ENCODE data around the gene STMN3. TPM values are rescaled to one million over a fixed set of nuclear protein-coding genes. Genes with fewer than 3 reads are reported as not detected.
"Not testable (repeated sequence)": the region's sequence is repeated elsewhere in the genome, so short reads cannot be mapped to it uniquely, and the experiment has no call there.

The STMN3 gene
- polyA plus RNA-seq, 12 donors = 8.8 to 48.5 (median 11.5) TPM; not detected in 1

DNA sequence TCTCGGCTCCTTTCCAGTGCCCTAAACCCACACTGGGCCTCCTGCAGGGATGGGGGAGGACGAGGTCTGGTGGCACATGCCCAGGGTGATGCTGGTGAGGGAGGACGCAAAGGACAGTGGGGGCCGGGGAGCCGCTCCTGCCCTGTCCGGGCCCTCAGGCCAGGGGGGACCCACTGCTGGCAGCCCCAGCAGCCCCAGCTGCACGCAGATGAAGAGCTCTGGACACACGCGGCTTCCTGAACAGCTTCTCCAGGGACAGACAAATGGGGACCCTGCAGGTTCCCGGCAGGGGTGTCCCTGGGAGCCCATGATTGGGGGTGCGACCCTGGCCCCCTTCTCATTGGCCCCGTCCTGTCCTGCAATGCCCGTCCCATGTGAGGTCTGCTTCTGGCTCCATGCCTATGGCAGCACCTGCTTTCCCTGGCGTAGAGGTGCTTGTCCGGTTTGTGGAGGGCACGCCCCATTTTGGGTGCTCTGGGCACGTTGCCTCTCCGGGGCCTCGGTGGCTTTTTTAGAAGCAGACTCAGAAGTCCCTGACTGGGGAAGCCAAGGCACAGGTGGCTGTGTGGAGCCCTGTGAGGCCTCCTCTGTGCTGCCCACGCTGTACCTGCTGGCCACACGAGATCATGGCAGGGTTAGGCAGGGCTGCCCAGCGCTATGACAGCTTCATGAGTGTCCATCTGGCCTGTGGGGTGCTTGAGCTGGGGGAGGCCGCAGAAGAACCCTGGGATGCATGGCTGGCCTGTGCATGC is 27.8 kb upstream of the STMN3 start:
- no peak for DNase-seq

DNA sequence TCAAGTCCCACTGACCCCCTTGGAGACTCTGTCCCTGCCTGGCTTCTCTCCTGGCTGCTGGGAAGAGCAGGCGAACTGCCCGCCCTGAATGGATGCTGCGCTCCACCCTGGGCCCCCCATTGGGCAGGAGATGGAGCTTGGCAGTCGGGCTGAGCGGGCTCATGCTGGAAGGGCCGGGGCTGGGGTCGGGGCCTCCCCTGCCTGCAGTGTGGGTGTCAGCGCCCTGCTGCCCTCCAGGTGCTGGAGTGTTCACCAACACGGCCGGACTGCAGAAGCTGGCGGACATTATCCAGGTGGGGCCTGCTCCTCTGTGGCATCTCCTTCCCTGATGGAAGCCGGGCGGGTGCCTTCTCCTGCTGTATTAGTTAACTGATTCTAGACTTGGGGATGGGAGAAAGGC is 27.2 kb upstream of the STMN3 start:
- DNase-seq = no peak

DNA sequence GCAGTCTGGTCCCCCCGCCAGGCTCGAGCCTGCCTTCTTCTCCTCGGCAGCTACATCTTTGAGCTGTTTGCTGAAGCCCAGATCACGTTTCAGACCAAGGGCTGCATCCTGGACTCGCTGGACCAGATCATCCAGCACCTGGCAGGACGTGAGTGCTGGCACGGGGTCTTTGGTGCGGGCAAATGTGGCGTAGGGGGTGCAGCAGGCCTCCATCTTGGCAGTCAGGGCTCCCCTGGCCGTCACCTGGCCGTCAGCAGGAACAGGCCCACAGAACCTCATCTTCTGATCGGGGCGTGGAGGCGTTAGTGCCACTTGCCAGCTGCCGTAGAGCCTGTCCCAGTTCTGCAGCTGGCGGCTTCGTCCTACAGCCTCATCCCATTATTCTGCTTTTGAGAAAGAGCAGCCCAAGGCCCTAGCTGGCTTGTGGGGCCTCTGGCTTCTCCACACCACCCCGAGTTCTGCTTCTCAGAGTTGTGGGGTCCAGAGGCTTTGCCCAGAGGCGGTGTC is 26.6 kb upstream of the STMN3 start:
- no peak for DNase-seq

DNA sequence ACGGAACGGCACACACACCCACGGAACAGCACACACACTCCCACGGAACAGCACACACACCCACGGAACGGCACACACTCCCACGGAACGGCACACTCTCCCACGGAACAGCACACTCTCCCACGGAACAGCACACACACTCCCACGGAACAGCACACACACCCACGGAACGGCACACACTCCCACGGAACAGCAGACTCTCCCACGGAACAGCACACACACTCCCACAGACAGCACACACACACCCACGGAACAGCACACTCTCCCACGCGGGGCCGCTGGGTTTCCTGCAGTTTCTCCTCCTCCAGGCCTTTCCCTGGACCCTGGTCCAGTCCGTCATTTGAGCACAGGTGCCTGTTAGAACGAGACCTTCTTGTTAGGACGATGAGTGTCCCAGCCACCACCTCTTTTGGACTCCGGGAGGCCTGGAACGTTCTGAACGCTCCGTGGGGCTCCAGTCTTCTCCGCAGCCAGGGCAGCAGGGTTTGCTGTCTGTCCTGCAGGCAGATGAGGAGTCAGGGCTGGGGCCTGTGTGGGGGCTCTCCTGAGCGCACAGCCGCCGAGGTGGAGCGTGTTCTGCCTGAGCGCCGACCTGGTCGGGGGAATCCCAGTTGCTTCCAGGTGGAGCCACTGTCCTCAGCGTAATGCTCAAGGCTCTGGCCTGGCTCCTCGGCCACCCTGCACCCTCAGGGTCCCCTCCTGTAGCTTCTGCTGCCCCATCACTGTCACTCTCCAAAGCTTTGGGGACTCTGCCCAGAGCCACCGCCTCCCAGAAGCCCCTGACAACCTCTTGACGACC is 25.6 kb upstream of the STMN3 start:
- DNase-seq = no peak

DNA sequence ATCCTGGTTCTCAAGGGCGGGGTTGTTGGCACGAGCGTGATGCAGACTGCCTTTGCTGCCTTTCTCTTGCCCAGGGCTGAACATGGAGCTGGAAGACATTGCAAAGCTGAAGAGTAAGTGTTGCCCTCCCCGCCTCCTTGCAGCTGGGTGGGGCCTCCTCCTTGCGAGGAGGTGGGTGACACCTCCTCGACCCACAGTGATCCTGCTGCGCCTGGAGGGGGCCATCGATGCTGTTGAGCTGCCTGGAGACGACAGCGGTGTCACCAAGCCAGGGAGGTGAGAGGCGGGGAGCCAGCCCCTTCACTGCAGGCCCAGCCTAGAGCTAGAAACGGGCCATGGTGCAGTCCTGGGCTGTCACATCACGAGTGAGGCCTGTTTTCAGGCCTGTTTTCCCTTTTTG is 24.8 kb upstream of the STMN3 start:
- no peak for DNase-seq

DNA sequence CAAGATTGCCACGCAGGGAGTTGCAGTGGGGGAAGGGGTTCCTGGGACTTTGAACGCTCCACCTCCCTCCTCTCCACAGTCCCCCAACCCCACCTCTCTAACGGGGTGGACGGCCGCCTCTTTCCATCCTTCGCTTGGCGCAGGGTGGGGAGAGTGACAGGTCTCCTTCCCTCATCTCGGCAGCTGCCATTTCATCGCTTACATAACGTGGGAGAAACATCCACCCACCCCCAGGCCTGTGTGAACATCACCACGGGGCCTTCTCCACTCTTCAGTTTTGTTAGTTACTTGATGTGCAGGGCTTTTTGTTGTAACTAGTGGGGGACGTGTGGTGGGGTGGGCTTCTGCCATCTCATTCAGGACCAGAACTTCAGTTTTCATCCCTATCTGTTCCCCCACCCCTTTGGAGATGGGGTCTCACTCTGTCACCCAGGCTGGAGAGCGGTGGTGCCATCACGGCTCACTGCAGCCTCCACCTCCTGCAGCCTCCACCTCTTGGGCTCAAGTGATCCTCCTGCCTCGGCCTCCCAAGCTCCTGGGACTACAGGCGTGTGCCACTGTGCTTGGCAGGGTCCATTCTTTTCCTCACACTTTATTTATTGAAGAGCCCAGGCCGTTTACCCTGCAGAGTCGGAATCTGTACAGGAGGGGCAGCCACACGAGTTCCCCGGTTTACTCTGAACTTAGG is 22.6 kb upstream of the STMN3 start:
- DNase-seq = no peak

DNA sequence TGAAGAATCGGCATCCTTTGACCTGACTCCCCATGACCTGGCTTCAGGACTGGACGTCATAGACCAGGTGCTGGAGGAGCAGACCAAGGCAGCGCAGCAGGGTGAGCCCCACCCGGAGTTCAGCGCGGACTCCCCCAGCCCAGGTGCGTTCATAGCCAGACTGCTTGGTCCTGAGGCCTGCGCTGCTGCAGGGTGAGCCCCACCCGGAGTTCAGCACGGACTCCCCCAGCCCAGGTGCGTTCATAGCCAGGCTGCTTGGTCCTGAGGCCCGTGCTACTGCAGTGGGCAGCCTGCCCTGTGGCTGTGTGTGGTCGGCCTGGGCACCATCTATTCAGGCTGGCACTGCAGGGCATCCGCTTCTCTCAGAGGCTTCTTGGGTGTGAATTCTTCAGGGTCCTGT is 20.7 kb upstream of the STMN3 start:
- DNase-seq = no peak

DNA sequence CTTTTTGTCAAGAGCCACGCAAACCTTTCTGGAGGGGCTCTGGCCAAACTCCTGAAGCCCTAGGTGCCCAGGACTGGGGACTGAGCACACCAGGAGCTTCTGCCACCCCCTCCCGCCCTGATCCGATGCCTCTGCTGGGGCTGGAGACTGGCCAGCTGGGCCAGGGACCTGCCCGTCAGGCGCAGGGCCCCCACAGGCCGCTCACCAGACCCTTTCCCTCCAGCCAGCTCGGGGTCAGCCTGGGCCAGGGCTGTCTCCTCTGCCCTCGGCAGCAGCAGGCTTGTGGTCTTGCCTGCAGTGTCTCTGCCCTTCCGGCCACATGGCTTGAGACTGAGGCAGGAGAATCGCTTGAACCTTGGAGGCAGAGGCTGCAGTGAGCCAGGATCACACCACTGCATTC is 19.4 kb upstream of the STMN3 start:
- DNase-seq = no peak

DNA sequence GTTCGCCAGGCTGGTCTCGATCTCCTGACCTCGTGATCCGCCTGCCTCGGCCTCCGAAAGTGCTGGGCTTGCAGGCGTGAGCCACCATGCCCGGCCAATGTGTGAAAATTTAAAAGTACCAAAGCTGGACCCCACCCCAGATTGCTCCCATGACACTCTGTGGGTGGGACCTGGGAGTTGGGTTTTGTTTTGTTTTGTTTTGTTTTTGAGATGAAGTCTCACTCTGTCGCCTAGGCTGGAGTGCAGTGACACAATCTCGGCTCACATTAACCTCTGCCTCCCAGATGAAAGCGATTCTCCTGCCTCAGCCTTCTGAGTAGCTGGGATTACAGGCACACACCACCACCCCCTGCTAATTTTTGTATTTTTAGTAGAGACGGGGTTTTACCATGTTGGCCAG is 18.5 kb upstream of the STMN3 start:
- DNase-seq = not testable (repeated sequence)

DNA sequence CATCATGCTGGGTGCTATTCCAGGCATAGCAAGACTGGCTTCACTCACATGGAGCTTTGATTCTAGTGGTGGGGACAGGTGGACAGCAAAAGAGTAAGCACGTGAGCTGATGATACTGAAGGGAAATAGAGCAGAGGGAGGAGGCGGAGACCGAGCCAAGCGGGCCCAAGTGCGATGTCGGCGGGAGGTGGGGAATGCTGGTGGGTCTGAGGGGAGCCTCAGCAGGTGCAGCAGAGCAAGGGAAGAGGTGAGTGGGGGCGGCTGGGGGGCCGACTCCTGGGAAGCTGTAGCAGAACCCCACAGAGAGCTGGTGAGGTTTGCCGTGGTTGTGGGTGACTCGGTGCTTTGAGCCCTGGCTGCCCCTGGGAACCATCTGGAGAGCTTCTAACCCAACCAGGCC is 15.1 kb upstream of the STMN3 start:
- DNase-seq = no peak

DNA sequence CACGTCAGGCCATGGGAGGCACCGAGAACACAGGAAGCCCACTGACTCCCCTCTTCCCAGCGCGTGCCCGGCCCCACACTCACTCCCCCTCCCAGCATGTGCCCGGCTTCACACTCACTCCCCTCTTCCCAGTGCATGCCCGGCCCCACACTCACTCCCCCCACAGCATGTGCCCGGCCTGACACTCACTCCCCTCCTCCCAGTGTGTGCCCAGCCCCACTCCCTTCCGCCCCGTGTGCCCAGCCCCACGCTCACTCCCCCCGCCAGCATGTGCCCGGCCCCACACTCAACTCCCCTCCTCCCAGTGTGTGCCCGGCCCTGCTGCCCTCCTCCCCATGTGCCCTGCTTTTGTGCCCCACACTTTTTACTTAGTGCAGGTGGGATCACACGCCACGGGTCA is 14.6 kb upstream of the STMN3 start:
- no peak for DNase-seq

DNA sequence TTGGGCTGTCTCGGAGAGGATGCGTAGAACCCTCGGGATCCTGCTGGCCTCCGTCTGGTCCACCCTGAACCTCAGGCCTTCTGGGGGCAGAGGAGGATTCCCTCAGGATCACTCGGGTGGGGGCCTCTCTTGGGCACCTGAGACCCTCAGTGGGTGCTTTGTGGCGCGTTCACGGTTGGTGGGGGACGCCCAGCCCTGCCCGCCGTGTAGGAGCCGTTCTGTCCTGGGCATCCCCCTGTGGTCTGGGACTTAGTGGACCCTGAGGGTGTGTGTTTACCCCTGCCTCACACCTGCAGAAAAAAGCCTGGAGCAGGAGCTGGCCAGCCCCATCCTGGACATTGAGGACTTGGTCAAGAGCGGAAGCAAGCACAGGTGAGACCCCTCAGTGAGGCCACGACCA is 12.5 kb upstream of the STMN3 start:
- DNase-seq = no peak

DNA sequence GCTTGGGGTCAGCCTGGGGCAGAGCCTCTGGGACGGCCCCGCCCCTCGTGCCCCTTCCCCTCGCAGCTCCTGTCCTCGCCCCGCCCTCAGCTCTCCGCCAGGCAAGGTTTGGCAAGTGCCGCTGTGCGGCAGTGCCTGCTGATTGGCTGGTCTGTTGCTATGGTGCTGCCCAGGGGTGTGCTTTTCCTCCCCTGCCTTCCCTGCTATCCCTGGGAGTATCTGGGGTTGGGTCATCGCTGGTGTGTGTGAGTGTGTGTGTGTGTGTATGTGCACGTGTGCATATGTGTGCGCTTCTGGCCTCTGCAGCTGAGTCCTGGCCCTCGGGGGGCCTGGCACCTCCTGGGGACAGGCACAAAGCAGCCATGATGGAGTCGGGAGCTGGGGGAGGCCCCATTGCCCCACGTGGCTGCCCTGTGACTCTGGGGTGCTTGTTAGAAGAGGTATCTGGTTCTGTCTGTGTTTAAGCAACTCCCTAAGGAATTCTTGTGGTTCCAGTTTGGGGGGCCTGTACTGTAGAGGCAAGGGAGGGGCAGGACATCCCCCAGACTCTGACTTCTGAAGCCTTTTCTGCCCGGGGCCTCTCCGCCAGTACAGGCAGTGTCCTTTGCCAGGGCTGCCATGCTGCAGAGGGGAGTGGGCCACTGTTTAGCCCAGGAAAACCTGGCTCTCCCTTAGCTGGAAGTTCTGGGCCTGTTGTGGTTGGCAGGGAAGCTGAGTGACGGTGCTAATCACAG is 11.8 kb upstream of the STMN3 start:
- no peak for DNase-seq

DNA sequence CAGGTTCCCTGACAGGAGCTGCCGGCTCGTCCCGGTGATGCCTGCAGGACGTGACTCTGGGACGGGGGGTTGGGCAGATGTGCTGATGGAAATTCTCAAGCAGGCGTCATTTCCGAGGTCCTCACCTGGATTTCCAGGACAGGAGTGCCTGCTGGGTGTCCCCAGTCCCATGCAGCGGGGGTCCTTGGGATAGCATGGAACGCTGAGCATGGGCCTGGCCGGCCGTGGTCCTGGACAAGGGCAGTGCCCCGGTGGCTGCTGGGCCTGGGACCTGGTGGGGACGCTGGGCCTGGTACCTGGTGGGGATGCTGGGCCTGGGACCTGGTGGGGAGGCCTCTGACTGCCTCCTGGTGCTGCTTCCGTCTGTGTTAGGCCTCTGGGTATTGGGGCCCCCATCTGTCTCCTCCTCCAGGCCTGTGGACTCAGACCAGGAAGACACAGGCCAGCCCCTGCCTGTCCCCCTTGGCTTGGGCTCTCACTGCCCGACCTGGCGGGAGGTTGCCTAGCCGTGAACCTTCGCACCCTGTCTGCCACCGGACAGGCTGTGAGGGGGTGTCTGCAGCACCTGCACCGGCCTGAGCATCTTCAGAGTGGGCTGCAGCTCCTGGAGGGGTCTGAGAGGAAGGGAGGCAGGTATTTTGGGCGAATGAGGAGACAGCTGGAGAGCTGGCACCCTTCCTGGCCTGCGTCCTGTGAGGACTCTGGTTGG is 11.1 kb upstream of the STMN3 start:
- DNase-seq = no peak

DNA sequence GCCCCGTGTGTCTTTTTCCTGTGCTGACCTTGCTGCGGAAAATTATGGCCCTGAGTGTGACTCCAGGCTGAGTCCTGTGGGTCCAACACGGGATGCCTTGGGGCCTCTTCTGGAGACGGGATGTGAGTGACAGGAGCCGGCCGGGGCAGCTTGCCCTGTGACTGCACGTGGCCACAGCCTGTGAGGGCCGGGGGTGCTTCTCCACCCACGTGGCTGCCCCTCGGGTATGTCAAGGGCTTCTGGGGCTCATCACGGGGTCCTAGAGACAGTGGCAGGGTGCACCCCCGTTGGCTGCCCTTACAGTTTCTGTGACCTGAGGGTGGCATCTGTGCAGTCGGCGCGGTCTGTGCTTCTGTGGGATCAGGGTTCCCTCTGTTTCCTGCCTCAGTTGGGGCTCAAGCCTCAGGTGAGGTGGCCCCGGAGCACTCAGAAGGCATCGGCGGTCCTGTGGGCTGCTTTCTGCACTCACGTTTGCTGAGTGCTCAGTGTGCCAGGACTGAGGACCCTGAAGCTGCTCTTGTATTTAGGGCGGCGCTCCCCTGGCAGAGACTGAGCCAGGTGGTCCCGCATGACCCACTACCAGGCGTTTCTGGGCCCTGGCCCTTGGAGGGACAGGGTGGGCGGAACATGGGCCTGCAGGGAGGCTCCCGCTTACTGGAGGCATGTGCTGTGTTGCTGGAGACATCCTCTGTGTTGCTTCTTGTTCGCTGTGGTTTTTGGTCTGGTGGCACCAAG is 10.3 kb upstream of the STMN3 start:
- no peak for DNase-seq

DNA sequence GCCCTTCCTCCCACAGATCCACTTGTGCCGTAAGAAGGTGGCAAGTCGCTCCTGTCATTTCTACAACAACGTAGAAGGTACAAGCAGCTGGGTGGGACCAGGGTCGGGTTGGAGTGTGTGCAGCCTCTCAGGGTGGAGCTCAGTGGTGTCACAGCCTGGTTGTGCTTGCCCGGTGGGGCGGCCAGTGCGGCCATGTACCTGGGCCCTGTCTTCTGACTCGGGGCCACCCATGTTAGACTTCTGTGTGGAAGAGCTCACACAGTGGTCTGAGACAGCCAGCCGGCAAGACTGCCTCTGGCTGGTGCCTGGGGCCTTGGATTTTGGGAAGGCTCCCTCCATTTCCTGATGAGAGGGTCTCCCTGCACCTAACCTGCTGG is 9.6 kb upstream of the STMN3 start:
- DNase-seq = no peak

DNA sequence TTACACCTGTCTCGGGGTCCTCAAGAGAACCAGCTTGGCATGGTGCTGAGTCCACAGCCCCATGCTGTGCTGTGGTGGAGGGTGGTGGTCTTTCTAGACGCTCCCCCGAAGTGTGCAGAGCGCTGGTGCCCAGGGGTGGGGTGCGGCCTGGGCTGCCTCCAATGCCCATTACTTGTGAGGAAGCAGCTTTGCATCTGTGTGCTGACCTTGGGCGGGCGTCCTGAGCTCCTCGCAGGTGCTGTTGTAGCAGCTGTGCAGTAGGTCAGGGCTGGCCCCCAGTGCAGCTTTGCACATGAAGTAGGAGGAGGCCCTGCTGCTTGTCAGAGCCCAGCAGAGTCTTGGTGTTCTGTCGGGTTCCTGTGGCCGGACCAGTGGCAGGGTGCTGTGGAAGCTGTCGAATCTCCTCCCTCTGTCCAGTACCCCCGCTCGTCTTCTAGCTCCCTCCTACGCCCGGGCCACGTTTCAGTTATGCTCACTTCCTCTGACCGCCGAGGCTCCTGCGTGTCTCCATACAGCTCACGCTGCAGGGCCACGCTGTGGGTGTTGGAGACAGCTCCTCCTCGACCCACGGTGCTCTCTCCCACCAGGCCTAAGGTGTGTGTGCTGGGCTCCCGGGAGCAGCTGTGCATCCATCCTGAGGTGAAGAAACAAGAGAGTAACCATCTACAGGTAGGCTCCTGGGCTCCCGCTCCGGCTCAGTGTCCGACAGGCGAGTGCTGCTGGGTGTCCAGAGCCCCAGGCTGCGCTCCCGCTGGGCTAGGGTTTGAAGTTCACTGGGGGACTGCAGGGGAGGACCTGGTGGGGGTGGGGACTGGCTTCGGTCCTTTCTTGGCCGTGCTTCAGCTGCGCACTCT is 9.0 kb upstream of the STMN3 start:
- no peak for DNase-seq

DNA sequence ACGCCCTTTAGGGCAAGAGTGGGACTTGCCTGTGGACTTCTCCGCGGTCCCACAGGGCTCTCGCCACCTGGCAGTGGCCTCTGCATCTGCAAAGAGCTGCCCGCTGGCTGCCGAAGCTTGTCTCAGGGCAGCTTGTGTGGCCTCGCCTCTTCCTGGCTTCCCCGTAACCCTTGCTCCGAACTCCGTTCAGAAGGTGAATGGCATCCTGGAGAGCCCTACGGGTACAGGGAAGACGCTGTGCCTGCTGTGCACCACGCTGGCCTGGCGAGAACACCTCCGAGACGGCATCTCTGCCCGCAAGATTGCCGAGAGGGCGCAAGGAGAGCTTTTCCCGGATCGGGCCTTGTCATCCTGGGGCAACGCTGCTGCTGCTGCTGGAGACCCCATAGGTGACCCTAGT is 7.9 kb upstream of the STMN3 start:
- DNase-seq = no peak

DNA sequence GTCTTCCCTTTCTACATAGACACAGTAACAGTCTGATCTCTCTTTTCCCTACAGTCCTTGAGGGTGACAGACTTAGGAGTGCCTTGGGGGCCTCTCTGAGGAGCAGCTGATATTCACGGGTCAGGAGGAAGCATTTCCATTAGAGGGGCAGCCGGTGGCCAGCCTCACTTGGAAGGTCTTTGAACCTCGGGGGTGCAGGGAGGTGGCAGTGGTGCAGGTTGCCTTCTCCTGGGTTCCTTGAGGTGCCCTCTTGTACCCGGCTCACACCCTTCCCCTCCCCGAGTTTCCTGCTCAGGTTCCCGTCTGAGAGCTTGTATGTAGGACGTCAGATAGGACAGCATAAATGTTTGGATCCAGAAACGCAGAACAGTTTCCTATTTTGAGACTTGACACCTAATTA is 7.4 kb upstream of the STMN3 start:
- DNase-seq = no peak

DNA sequence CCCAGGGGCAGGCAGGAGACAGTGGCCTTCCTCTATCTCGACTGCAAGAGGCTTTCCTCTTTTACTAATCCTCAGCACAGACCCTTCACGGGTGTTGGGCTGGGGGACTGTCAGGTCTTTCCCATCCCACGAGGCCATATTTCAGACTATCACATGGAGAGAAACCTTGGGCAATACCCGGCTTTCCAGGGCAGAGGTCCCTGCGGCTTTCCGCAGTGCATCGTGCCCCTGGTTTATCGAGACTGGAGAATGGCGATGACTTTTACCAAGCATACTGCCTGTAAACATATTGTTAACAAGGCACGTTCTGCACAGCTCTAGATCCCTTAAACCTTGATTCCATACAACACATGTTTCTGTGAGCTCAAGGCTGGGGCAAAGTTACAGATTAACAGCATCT is 7.0 kb upstream of the STMN3 start:
- not testable (repeated sequence) for DNase-seq

All from muscle of arm (tissue), 12 donors.